Neural progenitor cell (in vitro differentiated cells): Measurements from ENCODE around the gene ITPRIPL2.

Source experiments
- EZH2phosphoT487 ChIP-seq: fragments of 200-600 bp; sonication (generic); IDR thresholded peaks from 2 replicates; pipeline ENCODE4 v1.6.1; 2017; ENCODE audit warnings: antibody characterized with exemption
- TF ChIP-seq, protein P1 (sequence below): fragments of 200-600 bp; sonication (generic); IDR thresholded peaks from 2 replicates; pipeline ENCODE4 v1.5.1; 2017; ENCODE audit warnings: antibody characterized with exemption, mild to moderate bottlenecking

GRCh38 chr16:19147126-19147525, 33.4 kb downstream of the ITPRIPL2 start:
- TF ChIP-seq, protein P1, sequence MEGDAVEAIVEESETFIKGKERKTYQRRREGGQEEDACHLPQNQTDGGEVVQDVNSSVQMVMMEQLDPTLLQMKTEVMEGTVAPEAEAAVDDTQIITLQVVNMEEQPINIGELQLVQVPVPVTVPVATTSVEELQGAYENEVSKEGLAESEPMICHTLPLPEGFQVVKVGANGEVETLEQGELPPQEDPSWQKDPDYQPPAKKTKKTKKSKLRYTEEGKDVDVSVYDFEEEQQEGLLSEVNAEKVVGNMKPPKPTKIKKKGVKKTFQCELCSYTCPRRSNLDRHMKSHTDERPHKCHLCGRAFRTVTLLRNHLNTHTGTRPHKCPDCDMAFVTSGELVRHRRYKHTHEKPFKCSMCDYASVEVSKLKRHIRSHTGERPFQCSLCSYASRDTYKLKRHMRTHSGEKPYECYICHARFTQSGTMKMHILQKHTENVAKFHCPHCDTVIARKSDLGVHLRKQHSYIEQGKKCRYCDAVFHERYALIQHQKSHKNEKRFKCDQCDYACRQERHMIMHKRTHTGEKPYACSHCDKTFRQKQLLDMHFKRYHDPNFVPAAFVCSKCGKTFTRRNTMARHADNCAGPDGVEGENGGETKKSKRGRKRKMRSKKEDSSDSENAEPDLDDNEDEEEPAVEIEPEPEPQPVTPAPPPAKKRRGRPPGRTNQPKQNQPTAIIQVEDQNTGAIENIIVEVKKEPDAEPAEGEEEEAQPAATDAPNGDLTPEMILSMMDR = no peak
- no peak for TF ChIP-seq EZH2phosphoT487
